Testis (tissue), 2 donors: Measurements from ENCODE around the gene CBX7.

Experiments used
- POLR2A ChIP-seq: fragments of 450-650 bp; IDR thresholded peaks from one replicate; pipeline ENCODE4 v1.6.1; 2017; ENCODE audit warnings: antibody characterized with exemption, mild to moderate bottlenecking, moderate library complexity
- TF ChIP-seq, protein P1 (sequence below), 3 experiments: fragments of 450-650 bp in 2 of 3; fragments of 200-600 bp in 1 of 3; sonication (generic) in 1 of 3; IDR thresholded peaks; one replicate each; pipeline ENCODE4 v1.5.1; 2016 to 2019; ENCODE audit warnings: antibody characterized with exemption in 3 of 3, mild to moderate bottlenecking in 2 of 3, moderate library complexity in 1 of 3

DNA sequence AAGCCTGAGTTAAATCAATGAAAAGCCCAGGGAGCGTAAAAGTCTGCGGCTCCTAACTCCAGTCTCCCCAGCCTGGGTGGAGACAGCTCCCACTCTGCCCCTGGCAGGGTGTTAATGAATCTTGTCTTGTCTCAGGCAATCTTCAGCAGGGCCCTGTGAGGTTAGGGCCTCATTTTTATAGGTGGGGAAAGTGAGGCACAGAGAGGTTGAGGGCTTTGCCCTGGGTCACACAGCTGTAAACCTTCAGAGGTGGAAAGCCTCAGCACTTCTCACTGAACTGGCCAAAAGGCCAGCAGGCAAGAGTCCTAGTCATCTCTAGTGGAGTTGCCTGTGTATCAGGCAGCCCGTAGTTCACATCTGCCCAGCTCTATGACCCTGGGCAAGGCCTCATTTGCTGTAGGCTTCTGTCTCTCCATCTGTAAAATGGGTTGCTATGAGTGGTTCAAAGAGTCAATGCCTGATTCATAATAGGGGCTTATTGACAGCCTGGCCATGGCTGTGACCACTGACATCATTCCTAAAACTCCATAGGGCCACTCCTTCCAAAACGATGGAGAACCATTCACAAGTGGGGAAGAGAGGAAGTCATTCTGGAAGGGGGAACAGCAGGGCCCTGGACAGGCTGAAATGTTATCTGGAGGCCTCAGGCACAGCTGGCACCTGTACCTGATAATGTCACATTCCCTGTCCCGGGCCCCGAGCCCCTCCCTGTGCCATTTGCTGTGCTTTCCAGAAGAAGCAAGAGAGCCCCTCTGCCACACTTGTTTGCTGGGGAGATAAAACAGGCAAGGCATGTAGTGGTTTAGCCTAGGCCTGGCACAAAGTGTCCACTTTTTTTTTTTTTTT, 6.0 kb downstream of the CBX7 start:
- no peak for TF ChIP-seq POLR2A
- TF ChIP-seq, protein P1, sequence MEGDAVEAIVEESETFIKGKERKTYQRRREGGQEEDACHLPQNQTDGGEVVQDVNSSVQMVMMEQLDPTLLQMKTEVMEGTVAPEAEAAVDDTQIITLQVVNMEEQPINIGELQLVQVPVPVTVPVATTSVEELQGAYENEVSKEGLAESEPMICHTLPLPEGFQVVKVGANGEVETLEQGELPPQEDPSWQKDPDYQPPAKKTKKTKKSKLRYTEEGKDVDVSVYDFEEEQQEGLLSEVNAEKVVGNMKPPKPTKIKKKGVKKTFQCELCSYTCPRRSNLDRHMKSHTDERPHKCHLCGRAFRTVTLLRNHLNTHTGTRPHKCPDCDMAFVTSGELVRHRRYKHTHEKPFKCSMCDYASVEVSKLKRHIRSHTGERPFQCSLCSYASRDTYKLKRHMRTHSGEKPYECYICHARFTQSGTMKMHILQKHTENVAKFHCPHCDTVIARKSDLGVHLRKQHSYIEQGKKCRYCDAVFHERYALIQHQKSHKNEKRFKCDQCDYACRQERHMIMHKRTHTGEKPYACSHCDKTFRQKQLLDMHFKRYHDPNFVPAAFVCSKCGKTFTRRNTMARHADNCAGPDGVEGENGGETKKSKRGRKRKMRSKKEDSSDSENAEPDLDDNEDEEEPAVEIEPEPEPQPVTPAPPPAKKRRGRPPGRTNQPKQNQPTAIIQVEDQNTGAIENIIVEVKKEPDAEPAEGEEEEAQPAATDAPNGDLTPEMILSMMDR (IDR thresholded peaks at IDR 0.05), result no peak
